Choroid plexus epithelial cell (primary cell): Measurements from ENCODE around the gene C4orf36.
A peak's percentile ranks its signal among the peaks of the same experiment; 100 is the strongest.
"Not testable (repeated sequence)": the region's sequence is repeated elsewhere in the genome, so short reads cannot be mapped to it uniquely, and the experiment has no call there.

Experiments
- DNase-seq: peaks from one replicate; pipeline ENCODE4 v3.0.0-alpha.2; 2010; ENCODE audit warnings: low read depth
- H3K4me3 ChIP-seq: 2 replicates; pipeline ENCODE4 v1.5.1; 2011; ENCODE audit warnings: low read depth, mild to moderate bottlenecking, control low read depth, low read length, moderate library complexity
- TF ChIP-seq, protein P1 (sequence below): conservative IDR thresholded peaks from 2 replicates; pipeline ENCODE4 v1.5.1; 2011; ENCODE audit warnings: low read depth, mild to moderate bottlenecking, control low read depth, inconsistent platforms, low read length, moderate library complexity

C4orf36 gene

DNA sequence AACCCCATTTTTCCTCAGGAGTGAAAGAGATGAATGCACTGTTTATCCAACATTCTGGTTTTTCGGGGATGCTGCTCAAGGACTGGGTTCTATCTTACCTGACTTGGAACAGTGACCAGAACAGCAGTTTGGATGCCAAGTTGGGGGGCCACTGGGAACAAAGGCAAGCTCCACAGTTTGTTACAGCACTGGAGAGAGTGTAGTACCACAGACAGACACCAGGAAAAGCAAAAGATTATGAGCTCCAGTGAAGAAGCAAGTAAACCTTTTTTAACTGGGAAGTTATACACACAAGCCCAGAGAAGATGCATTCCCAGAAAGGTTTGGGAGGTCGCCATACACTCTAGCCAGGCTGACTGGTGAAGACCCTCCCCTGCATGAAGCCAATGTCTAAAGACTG is 13.6 kb downstream of the C4orf36 start:
- no peak for DNase-seq
- H3K4me3 ChIP-seq, result no peak overlapping the region
- TF ChIP-seq, protein P1, sequence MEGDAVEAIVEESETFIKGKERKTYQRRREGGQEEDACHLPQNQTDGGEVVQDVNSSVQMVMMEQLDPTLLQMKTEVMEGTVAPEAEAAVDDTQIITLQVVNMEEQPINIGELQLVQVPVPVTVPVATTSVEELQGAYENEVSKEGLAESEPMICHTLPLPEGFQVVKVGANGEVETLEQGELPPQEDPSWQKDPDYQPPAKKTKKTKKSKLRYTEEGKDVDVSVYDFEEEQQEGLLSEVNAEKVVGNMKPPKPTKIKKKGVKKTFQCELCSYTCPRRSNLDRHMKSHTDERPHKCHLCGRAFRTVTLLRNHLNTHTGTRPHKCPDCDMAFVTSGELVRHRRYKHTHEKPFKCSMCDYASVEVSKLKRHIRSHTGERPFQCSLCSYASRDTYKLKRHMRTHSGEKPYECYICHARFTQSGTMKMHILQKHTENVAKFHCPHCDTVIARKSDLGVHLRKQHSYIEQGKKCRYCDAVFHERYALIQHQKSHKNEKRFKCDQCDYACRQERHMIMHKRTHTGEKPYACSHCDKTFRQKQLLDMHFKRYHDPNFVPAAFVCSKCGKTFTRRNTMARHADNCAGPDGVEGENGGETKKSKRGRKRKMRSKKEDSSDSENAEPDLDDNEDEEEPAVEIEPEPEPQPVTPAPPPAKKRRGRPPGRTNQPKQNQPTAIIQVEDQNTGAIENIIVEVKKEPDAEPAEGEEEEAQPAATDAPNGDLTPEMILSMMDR, result no peak

DNA sequence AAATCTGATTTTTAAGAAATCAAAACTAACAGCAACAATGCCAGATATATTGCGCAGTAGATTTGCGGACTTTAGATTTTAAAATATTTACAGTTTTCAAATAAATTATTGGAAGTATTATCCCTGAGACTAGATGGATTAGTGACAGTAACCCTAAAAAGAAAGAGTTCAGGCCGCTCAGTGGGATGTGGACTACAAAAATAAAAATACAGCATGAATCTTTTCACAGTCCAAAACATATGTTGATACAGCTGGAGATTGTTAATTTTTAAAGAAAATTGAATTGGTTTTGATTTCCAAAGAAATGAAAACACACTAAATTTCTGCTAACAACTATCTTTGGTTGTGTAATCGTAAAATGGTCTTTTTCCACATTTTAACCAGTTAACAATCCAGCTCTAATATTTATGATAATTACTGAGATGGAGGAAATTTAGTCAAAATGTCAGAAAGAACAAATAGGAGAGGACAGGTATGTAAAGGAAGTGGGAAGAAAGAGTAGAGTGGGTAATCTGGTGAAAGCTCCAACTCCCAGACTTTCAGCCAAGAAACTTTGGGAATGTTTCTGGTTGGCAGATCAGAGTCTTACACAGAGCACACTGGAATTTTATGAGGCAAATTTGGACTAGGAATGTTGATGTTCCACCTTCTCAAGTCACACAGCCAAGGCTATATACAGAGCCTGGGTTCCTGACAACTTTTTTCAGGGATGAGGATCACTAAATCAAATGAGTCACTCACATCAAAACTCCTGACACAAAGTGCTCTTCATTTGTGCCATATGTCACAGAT is 15.1 kb downstream of the C4orf36 start:
- TF ChIP-seq, protein P1, result no peak
- no peak for DNase-seq
- no peak overlapping the region for H3K4me3 ChIP-seq

DNA sequence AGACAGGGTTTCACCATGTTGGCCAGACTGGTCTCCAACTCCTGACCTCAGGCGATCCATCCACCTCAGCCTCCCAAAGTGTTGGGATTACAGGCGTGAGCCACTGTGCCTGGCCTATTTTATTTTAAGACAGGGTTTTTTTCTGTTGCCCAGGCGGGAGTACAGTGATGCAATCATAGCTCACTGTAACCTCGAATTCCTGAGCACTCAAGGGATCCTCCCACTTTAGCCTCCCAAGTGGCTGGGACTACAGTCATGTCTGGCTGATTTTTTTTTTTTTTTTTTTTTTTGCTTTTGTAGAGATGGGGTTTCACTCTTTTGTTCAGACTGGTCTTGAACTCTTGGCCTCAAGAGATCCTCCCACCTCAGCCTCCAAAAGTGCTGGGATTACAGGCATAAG is 16.8 kb downstream of the C4orf36 start:
- not testable (repeated sequence) for H3K4me3 ChIP-seq
- DNase-seq, result peak; percentile 25

DNA sequence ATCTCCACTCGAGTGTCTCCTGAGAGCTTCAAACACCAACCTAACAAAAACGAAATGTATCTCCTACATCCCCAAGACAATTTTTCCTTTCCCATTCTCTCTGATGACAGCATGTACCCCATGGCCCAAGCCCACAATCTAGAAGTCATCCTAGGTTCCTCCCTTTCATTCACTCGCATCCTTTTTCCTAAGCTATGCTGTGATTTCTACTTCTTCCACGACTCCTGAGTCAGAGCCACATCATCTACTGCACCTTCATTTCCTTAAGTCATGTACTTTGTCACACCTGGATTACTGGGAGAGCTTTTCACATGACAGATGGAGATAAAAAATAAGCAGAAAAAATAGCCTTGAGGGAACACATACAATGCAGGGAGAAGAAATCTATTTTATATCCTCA is 20.1 kb downstream of the C4orf36 start:
- TF ChIP-seq, protein P1, result no peak
- no peak for DNase-seq
- no peak overlapping the region for H3K4me3 ChIP-seq

DNA sequence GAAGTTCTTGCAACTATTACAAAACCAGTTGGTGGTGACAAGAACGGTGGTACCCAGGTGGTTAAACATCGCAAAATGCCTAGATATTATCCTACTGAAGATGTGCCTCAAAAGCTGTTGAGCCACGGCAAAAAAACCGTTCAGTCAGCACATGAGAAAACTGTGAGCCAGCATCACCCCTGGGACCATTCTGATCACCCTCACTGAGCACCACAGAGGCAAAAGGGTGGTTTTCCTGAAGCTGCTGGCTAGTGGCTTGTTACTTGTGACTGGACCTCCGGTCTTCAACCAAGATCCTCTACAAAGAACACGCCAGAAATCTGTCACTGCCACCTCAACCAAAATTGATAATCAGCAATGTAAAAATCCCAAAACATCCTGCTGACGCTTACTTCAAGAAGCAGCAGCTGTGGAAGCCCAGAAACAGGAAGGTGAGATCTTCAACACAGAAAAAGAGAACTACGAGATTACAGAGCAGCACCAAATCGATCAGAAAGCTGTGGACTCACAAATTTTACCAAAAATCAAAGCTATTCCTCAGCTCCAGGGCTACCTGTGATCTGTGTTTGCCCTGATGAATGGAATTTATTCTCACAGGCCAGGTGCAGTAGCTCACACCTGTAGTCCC is 21.7 kb downstream of the C4orf36 start:
- no peak for DNase-seq
- TF ChIP-seq, protein P1, result no peak
- H3K4me3 ChIP-seq, result no peak overlapping the region

DNA sequence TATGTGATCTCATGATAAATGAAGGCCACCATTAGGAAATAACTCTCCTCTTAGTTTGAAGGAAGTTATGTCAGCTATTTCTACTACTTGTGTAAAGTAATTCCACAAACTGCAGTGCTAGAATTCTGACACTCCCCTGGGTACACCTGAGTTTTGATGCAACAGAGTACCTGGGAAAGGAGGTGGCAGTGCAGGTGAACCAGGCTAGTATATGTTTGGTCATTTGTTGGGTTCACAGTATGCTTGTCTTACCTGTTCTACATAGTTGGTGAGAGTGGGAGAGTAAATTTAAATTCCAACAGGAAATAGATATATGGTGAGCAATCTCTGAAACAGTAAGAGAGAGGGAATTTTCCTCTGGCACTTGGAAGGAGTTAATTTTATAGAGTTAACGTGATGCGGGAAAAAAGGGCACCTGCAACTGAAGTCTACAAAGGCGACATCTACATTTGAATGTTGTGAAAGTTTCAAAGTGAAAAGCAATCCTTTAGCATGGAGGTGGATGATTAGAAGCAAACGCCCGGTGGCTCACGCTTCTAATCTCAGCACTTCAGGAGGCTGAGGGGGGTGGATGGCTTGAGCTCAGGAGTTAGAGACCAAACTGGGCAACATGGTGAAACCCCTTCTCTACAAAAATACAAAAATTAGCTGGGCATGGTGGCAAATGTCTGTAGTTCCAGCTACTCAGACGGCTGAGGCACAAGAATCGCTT is 34.7 kb downstream of the C4orf36 start:
- no peak overlapping the region for H3K4me3 ChIP-seq
- no peak for DNase-seq
- TF ChIP-seq, protein P1, result no peak

DNA sequence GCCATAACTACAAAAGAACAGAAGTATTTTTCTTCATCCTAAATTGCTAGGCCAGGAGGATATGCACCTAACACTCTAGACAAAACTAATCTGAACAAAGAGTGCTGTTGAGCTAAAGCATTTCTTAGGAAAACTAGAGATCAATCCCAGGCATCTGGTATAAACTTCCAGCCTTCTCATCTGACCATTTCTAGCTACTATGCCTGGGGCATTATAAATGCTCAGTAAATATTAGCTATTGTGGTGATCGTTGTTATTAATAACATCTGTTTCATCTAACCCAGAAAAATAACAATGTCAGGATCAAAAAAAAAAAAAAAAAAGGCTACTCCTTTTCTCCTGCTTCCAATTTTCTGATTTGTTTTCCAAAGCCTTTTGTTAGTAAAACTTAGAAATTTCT is 35.3 kb downstream of the C4orf36 start:
- no peak for DNase-seq
- no peak overlapping the region for H3K4me3 ChIP-seq
- TF ChIP-seq, protein P1, result no peak
